NOMO-1 treated with DMSO at 0.1 percent for 48 hours (cell line): ENCODE results near the gene GP1BB.
"Not testable (repeated sequence)": the region's sequence is repeated elsewhere in the genome, so short reads cannot be mapped to it uniquely, and the experiment has no call there.

Source experiments
- DNase-seq: peaks from one replicate; lab custom pipeline; 2025; ENCODE audit not compliant: unreplicated experiment; lab: John Stamatoyannopoulos, UW

Gene GP1BB

GRCh38 chr22:19693581-19693980 lies 29.8 kb upstream of the GP1BB start:
- DNase-seq: no peak

- DNase-seq: no peak
These were observed 29.2 kb upstream of the GP1BB start for GRCh38 chr22:19693981-19694670.

- no peak for DNase-seq
These were observed 28.6 kb upstream of the GP1BB start for GRCh38 chr22:19694696-19695095.

- DNase-seq: no peak
These were observed 26.6 kb upstream of the GP1BB start for GRCh38 chr22:19696504-19697276.

- not testable (repeated sequence) for DNase-seq
These were observed 25.5 kb upstream of the GP1BB start for GRCh38 chr22:19697871-19698270.

GRCh38 chr22:19700790-19701419 lies 22.4 kb upstream of the GP1BB start:
- DNase-seq: no peak

- no peak for DNase-seq
These were observed 21.8 kb upstream of the GP1BB start for GRCh38 chr22:19701420-19702145.

GRCh38 chr22:19703869-19704268 lies 19.5 kb upstream of the GP1BB start:
- no peak for DNase-seq

- no peak for DNase-seq
These were observed 18.9 kb upstream of the GP1BB start for GRCh38 chr22:19704355-19705015.

- no peak for DNase-seq
These were observed 18.0 kb upstream of the GP1BB start for GRCh38 chr22:19705181-19705934.

GRCh38 chr22:19706661-19707151 lies 16.6 kb upstream of the GP1BB start:
- no peak for DNase-seq

GRCh38 chr22:19707347-19708290 lies 15.7 kb upstream of the GP1BB start:
- DNase-seq: no peak

- no peak for DNase-seq
These were observed 14.9 kb upstream of the GP1BB start for GRCh38 chr22:19708321-19709011.

GRCh38 chr22:19709063-19709769 lies 14.1 kb upstream of the GP1BB start:
- no peak for DNase-seq

- DNase-seq: no peak
These were observed 13.1 kb upstream of the GP1BB start for GRCh38 chr22:19710020-19710768.

GRCh38 chr22:19710769-19711106 lies 12.6 kb upstream of the GP1BB start:
- no peak for DNase-seq

GRCh38 chr22:19713245-19713644 lies 10.1 kb upstream of the GP1BB start:
- no peak for DNase-seq
